ENCODE data around the gene CBLC. TPM values are rescaled to one million over a fixed set of nuclear protein-coding genes. Genes with fewer than 3 reads are reported as not detected.
"Not testable (repeated sequence)": the region's sequence is repeated elsewhere in the genome, so short reads cannot be mapped to it uniquely, and the experiment has no call there.

Gene CBLC
- total and polyA plus RNA-seq, 5 experiments from 2014 or later: 0.14 TPM; not detected in 4

DNA sequence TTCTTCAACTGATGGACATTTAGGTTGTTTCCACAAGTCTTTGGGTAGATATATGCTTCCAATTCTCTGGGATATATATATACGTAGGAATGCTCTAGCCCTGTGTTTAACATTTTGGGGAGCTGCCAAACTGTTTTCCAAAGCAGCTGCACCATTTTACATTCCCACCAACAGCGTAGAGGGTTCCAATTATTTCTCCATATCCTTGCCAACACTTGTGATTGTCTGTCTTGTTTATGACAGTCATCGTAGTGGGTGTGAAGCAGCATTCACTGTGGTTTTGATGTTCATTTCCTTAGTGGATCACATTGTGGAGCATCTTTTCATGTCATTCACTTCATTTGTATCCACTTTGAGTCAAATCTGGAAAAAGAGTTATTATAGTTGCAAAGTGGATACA lies 4.7 kb upstream of the CBLC start:
- POLR2A ChIA-PET: interaction anchor here (4.5 kb wide), 1 partner anchor 48 kb away, joined by 41 read pairs; no protein-coding TSS in a partner anchor
- no peaks in the 10 kb centered on the region for H3K9me3 Mint-ChIP-seq
- no peaks in the 10 kb centered on the region for H3K27me3 Mint-ChIP-seq
- no peak for DNase-seq
- no peaks in the 10 kb centered on the region for H3K36me3 Mint-ChIP-seq
- H3K4me3 Mint-ChIP-seq: no peak overlapping the region
- no peak for ATAC-seq
- no peak overlapping the region for H3K27ac Mint-ChIP-seq
- H3K4me1 Mint-ChIP-seq: peaks cover 6 to 24% (median 21%) of the 10 kb centered on the region in 4 donors

DNA sequence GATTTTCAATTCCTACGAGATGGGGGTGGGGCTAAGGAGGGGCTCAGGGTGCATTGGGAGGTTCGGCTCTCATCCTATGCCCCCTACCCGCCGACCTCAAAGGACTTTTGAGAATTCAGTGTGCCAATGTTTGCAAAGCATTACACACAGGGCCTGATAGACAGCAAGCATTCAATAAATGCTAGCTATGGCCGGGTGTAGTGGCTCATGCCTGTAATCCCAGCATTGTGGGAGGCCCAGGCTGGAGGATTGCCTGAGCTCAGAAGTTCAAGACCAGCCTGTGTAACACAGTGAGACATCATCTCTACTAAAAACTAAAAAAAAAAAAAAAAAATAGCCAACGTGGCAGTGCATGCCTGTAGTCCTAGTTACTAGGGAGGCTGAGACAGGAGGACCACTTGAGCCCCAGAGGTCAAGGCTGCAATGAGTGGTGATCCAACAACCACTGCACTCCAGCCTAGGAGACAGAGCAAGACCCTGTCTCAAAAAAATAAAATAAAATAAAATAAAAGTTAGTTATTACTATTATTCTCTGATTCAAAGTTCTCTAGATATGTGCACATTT lies 1.9 kb upstream of the CBLC start:
- peaks cover 1 to 3% (median 2%) of the 10 kb centered on the region in 4 donors for H3K4me1 Mint-ChIP-seq
- no peak overlapping the region for H3K4me3 Mint-ChIP-seq
- no peak overlapping the region for H3K27ac Mint-ChIP-seq
- no peak for ATAC-seq
- peaks cover 0 to 7% (median 0%) of the 10 kb centered on the region in 5 donors for H3K27me3 Mint-ChIP-seq
- no peak for DNase-seq
- POLR2A ChIA-PET: no interaction called here
- H3K36me3 Mint-ChIP-seq: no peaks in the 10 kb centered on the region
- H3K9me3 Mint-ChIP-seq: no peaks in the 10 kb centered on the region

DNA sequence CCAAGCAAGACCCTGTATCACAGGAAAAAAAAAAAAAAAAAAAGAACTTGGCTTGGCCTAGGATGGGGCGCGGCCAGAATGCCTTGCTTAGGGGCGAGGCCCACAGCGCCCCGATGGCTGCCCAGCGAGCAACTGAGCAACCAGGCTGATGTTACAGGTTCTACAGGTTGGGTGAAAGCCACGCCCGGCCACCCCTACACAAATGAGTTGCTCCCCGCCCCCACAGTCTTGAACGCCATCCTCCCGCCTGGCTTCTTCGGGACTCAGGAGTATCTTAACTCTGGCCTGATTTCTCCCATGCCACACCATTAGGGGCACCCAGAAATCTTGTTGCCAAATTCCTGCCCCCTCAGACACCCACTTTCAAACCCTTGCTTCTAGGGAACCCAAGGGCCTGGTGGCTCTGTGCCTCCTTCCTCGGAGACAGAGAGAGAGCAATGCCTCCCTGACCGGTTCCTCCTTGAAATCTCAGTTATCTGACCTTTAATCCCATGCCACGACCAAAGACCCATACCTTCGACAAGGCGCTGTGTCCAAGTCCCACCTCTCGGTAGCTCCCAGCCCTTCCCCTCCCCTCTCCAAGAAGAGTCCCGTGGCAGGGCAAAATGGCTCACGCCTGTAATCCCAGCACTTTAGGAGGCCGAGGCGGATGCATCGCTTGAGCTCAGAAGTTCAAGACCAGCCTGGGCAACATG lies 1.1 kb upstream of the CBLC start:
- no peak overlapping the region for H3K27ac Mint-ChIP-seq
- POLR2A ChIA-PET: no interaction called here
- no peaks in the 10 kb centered on the region for H3K36me3 Mint-ChIP-seq
- DNase-seq: no peak
- H3K27me3 Mint-ChIP-seq: peaks cover 0 to 7% (median 0%) of the 10 kb centered on the region in 5 donors
- no peaks in the 10 kb centered on the region for H3K9me3 Mint-ChIP-seq
- no peak overlapping the region for H3K4me3 Mint-ChIP-seq
- no peaks in the 10 kb centered on the region for H3K4me1 Mint-ChIP-seq
- ATAC-seq: no peak

DNA sequence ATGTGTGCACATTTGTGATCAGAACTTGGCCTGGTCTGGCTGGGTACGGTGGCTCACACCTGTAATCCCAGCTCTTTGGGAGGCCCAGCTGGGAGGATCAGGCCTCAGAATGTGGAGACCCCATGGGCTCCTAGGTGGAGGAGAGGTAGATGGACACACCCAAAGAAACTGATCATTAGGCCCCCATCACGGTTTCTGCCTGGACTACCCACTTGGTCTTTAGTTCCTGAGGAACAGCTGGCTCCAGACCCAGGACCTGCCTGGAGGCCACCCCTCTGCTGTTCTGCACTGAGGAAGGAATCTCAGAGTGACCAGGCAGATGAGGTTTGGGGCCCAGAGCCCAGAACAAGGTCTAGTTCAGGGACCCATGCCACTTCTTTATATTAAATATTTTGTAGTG lies 1.5 kb downstream of the CBLC start:
- H3K4me3 Mint-ChIP-seq: peak overlapping the region in 2 of 10 donors; percentile 11 to 25
- no peak for DNase-seq
- H3K9me3 Mint-ChIP-seq: no peaks in the 10 kb centered on the region
- ATAC-seq: no peak
- POLR2A ChIA-PET: no interaction called here
- no peaks in the 10 kb centered on the region for H3K36me3 Mint-ChIP-seq
- peaks cover 0 to 7% (median 3%) of the 10 kb centered on the region in 5 donors for H3K27me3 Mint-ChIP-seq
- peak overlapping the region in 1 of 10 donors; percentile 31 for H3K27ac Mint-ChIP-seq
- H3K4me1 Mint-ChIP-seq: peaks cover under 1 to 2% (median under 1%) of the 10 kb centered on the region in 4 donors

DNA sequence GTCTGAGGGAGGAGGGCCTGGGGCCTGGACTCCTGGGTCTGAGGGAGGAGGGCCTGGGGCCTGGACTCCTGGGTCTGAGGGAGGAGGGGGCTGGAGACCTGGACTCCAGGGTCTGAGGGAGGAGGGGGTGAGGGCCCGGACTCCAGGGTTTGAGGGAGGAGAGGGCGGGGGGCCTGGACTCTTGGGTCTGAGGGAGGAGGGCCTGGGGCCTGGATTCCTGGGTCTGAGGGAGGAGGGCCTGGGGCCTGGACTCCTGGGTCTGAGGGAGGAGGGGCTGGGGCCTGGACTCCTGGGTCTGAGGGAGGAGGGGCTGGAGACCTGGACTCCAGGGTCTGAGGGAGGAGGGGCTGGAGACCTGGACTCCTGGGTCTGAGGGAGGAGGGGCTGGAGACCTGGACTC lies 4.0 kb downstream of the CBLC start:
- H3K27me3 Mint-ChIP-seq, H3K9me3 Mint-ChIP-seq, H3K36me3 Mint-ChIP-seq, POLR2A ChIA-PET, H3K4me1 Mint-ChIP-seq, H3K27ac Mint-ChIP-seq, H3K4me3 Mint-ChIP-seq, DNase-seq, ATAC-seq: not testable (repeated sequence)

DNA sequence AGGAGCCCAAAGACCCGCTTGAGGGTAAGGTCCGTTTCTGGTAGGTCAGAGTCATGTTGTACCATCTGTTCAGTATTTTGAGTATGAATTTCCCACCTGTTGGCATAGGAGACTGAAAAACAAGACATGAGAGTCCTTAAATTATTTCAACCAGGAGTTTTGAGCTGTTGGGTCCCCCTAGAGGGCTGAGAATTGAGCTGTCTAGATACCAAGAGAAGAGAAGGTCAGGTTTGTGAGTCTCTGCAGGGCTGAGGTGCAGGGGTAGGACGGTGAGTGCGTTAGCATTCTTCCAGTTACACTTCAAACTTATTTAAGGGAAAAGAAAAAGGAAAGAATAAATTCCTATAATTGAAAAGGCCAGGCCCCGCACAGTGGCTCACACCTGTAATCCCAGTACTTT lies 5.0 kb downstream of the CBLC start:
- H3K4me3 Mint-ChIP-seq: no peak overlapping the region
- no peaks in the 10 kb centered on the region for H3K9me3 Mint-ChIP-seq
- no peak for DNase-seq
- H3K27me3 Mint-ChIP-seq: peaks cover 0 to 8% (median 6%) of the 10 kb centered on the region in 5 donors
- H3K27ac Mint-ChIP-seq: no peak overlapping the region
- peaks cover 4 to 8% (median 7%) of the 10 kb centered on the region in 4 donors for H3K4me1 Mint-ChIP-seq
- no peak for ATAC-seq
- no peaks in the 10 kb centered on the region for H3K36me3 Mint-ChIP-seq
- POLR2A ChIA-PET: no interaction called here

DNA sequence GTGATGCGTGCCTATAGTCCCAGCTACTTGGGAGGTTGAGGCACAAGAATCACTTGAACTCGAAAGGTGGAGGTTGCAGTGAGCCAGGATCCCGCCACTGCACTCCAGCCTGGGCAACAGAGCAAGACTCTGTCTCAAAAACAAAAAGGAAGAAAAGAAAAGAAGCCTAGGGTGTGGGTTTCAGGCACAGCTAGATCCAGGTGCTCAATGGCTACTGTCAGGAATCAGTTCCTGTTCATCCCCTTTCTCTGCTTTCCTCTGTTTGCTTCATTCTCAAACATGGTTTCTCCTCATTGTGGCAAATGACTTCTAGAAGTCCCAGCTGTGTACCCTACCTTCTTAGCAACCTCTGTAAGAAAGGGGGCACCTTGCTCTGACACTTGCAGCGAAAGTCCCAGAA lies 5.9 kb downstream of the CBLC start:
- POLR2A ChIA-PET: interaction anchor here (0.8 kb wide), 1 partner anchor 68 kb away, joined by 3 read pairs; no protein-coding TSS in a partner anchor
- H3K4me3 Mint-ChIP-seq: no peak overlapping the region
- H3K4me1 Mint-ChIP-seq: peaks cover 4 to 8% (median 7%) of the 10 kb centered on the region in 4 donors
- H3K9me3 Mint-ChIP-seq: no peaks in the 10 kb centered on the region
- DNase-seq: no peak
- no peak for ATAC-seq
- H3K27ac Mint-ChIP-seq: peak overlapping the region in 1 of 10 donors; percentile 71
- H3K36me3 Mint-ChIP-seq: no peaks in the 10 kb centered on the region
- H3K27me3 Mint-ChIP-seq: peaks cover 0 to 8% (median 6%) of the 10 kb centered on the region in 5 donors

DNA sequence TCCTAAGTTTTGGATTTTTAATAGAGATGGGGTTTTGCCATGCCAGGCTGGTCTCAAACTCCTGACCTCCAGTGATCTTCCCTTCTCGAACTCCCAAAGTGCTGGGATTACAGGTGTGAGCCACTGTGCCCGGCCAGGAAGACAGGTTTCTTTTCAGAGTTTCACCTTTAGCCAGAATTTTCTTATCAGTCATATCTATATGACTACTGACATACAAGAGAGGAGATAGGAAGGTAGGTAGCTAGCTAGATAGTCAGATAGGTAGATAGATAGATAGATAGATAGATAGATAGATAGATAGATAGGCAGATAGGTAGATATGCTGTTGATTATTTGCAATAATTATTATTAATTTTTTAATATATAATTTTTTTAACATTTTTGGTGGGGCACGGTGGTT lies 7.6 kb downstream of the CBLC start:
- H3K9me3 Mint-ChIP-seq: no peaks in the 10 kb centered on the region
- POLR2A ChIA-PET: no interaction called here
- peaks cover 0 to 6% (median 0%) of the 10 kb centered on the region in 5 donors for H3K27me3 Mint-ChIP-seq
- H3K27ac Mint-ChIP-seq: no peak overlapping the region
- no peak overlapping the region for H3K4me3 Mint-ChIP-seq
- DNase-seq: no peak
- ATAC-seq: no peak
- H3K36me3 Mint-ChIP-seq: no peaks in the 10 kb centered on the region
- H3K4me1 Mint-ChIP-seq: peaks cover 4 to 8% (median 7%) of the 10 kb centered on the region in 4 donors

DNA sequence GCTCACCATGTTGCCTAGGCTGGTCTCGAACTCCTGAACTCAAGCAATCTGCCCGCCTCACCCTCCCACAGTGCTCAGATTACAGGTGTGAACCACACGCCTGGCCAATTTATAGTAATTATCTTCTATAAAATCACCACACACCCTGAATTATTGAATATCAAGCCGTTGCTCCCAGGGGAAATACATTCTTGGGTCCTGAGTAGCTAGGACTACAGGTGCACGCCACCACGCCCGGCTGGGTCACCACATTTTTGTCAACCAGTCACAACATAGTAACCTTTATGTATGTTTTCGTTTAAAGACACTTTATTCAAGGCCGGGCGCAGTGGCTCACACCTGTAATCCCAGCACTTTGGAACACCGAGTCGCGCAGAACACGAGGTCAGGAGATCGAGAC lies 8.3 kb downstream of the CBLC start:
- DNase-seq: no peak
- H3K27ac Mint-ChIP-seq: no peak overlapping the region
- no peak for ATAC-seq
- no peaks in the 10 kb centered on the region for H3K36me3 Mint-ChIP-seq
- peaks cover 0 to 6% (median 0%) of the 10 kb centered on the region in 5 donors for H3K27me3 Mint-ChIP-seq
- no peaks in the 10 kb centered on the region for H3K9me3 Mint-ChIP-seq
- H3K4me3 Mint-ChIP-seq: no peak overlapping the region
- peaks cover 4 to 8% (median 7%) of the 10 kb centered on the region in 4 donors for H3K4me1 Mint-ChIP-seq
- POLR2A ChIA-PET: no interaction called here

DNA sequence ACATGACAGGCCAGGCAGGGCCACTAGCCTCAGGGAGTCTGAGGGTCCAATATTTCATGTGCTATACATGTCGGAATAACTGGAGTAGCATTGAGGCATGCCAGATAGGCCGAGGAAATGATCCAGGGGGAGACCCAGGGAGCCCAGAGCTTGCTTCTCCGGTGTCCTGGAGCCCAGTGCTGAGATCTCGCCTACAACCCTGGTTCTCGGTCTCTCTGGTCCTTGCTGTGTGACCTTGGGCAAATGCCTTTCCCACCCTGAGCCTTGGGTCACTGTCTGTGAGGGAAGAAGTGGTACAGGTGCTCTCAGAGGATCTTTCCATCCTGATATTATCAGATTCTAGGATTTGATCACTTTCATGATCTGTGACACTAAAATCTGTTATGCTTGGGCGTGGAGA lies 11.3 kb downstream of the CBLC start:
- H3K27ac Mint-ChIP-seq: no peak overlapping the region
- H3K4me1 Mint-ChIP-seq: peaks cover 6 to 11% (median 7%) of the 10 kb centered on the region in 4 donors
- peaks cover 0 to 4% (median 0%) of the 10 kb centered on the region in 5 donors for H3K27me3 Mint-ChIP-seq
- POLR2A ChIA-PET: interaction anchor here (0.7 kb wide), 1 partner anchor 141 kb away, joined by 4 read pairs; no protein-coding TSS in a partner anchor
- no peaks in the 10 kb centered on the region for H3K36me3 Mint-ChIP-seq
- DNase-seq (no peak), ATAC-seq (no peak)
- no peak overlapping the region for H3K4me3 Mint-ChIP-seq
- no peaks in the 10 kb centered on the region for H3K9me3 Mint-ChIP-seq

DNA sequence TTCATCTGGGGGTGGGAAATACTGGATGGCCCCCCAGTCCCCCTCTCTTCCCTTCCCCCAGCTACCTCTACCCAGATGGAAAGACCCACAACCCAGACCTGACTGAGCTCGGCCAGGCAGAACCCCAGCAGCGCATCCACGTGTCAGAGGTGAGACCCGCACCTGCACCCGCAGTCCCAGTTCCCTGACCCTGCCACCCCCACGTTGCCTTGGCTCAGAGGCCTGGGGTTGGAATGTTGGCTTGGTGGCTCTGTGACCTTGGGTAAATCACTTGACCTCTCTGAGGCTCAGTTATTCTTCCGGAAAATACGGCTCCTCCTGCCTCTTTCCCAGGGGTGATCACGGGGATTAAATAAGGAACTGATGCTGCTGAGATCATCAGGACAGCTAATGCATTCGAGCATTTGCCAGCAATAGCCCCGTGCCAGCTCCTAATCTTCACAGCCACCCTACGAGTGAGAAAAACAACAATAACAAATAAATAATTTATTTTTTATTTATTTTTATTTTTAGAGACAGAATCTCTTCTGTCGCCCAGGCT lies 12.3 kb downstream of the CBLC start:
- H3K4me1 Mint-ChIP-seq: peaks cover 0 to 4% (median under 1%) of the 10 kb centered on the region in 4 donors
- ATAC-seq (no peak), DNase-seq (no peak)
- POLR2A ChIA-PET: interaction anchor here (0.8 kb wide), 1 partner anchor 78 kb away, joined by 4 read pairs; no protein-coding TSS in a partner anchor
- H3K9me3 Mint-ChIP-seq: no peaks in the 10 kb centered on the region
- H3K36me3 Mint-ChIP-seq: no peaks in the 10 kb centered on the region
- H3K4me3 Mint-ChIP-seq: no peak overlapping the region
- H3K27ac Mint-ChIP-seq: no peak overlapping the region
- H3K27me3 Mint-ChIP-seq: no peaks in the 10 kb centered on the region

DNA sequence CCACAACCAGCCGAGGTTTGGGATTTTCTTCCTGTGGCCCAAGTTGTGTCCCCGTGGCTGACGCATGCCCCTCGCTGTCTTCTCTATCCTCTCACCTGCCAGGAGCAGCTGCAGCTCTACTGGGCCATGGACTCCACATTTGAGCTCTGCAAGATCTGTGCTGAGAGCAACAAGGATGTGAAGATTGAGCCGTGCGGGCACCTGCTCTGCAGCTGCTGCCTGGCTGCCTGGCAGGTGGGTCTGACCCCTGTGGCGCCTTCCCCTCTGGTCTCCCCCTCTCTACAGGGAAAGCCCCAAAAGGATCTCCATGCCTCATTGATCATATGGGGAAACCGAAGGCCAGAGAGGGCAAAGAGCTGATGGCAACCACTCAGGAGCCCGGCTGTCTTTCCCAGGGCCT lies 14.6 kb downstream of the CBLC start:
- no peak for DNase-seq
- Mint-ChIP-seq H3K36me3 (no peaks in the 10 kb centered on the region), H3K27me3 (no peaks in the 10 kb centered on the region), H3K4me3 (no peak overlapping the region), H3K9me3 (no peaks in the 10 kb centered on the region), H3K27ac (no peak overlapping the region), H3K4me1 (peaks cover 9 to 25% (median 14%) of the 10 kb centered on the region in 4 donors)
- POLR2A ChIA-PET: interaction anchor here (0.7 kb wide), 1 partner anchor 130 kb away, joined by 4 read pairs; no protein-coding TSS in a partner anchor
- no peak for ATAC-seq

DNA sequence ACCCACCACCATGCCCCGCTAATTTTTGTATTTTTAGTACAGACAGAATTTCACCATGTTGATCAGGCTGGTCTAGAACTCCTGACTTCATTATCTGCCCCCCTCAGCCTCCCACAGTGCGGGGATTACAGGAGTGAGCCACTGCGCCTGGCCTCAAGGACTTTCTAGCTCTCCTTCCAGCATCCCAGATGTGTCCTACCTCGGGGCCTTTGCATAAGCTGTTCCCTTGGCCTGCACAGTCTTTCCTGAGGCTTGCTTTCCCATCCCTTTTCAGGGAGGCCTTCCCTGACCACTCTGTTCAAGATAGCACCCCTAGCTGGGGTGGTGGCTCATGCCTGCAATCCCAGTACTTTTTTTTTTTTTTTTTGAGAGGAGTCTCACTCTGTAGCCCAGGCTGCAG lies 16.9 kb downstream of the CBLC start:
- POLR2A ChIA-PET: no interaction called here
- Mint-ChIP-seq H3K9me3 (no peaks in the 10 kb centered on the region), H3K4me3 (no peak overlapping the region), H3K27me3 (no peaks in the 10 kb centered on the region), H3K27ac (peak overlapping the region in 1 of 10 donors; percentile 29), H3K4me1 (peaks cover 9 to 33% (median 19%) of the 10 kb centered on the region in 4 donors), H3K36me3 (no peaks in the 10 kb centered on the region)
- no peak for DNase-seq
- no peak for ATAC-seq

Measured in naive thymus-derived CD8-positive, alpha-beta T cell (primary cell).